HG02763 (cell line): ENCODE data around the gene CERCAM.

ENCODE experiments used
- ATAC-seq: cut with Tn5 transposase; IDR thresholded peaks from one replicate; pipeline ENCODE4 v1.9.1; 2021; ENCODE audit warnings: mild to moderate bottlenecking, moderate library complexity; ENCODE audit not compliant: unreplicated experiment

Gene CERCAM

DNA sequence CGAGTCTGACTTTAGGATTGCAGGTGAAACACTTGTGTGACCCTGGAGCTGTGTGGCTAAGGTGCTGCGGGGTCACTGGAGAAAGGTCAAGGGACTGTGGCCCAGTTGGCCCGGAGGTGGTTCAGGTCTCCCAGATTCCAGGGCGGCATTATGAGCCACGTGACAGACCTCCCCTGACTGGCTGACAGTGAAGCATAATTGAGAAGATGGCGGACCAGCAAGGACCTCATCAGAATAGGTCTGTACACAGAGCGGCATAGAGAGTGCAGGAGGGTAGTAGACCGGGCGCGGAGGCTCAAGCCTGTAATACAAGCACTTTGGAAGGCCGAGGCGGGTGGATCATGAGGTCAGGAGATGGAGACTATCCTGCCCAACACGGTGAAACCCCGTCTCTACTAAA is 34.3 kb downstream of the CERCAM start:
- no peak for ATAC-seq

DNA sequence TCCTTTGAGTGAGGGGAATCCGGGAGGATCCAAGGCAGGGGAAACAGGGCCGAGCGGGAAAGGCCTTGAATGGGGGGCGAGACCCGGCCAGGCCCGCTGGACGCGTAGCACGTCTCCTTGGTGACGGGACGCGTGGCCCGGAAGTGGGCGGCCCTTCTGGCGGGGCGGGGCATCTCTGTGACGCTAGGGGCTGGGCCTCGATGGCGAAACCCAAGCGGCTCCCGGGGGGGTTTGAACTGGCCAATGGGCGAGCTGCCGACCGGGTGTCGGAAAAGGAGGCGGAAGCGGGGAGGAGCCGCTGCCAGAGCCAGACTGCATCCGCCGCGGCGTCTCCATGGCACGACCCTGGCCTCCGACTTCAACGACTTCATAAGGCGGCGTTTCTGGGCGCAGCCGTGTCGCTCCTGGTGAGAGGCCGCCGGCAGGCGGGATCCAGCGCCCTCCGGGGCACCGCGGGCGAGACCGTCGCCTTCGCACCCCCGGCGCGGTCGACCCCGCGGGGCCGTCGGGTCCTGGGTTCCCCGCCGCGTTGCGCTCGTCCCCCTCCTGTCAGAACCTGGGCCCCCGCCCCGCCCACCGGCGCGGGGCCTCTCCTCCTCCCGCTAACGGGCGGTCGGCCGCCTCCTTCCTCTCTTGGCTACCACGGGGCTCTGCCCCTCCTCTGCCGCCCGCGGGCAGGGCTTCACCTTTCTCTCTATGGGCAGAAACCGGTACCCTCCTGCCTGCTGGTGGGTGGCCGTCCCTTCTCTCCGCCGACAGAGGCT is 35.4 kb downstream of the CERCAM start, which contains the start of gene ODF2:
Gene ODF2 (plus strand): TSS at position 158 of the 764 bp plus-strand sequence. CDS start 86 bp downstream, at position 244.
- ATAC-seq, result peak; percentile 91

DNA sequence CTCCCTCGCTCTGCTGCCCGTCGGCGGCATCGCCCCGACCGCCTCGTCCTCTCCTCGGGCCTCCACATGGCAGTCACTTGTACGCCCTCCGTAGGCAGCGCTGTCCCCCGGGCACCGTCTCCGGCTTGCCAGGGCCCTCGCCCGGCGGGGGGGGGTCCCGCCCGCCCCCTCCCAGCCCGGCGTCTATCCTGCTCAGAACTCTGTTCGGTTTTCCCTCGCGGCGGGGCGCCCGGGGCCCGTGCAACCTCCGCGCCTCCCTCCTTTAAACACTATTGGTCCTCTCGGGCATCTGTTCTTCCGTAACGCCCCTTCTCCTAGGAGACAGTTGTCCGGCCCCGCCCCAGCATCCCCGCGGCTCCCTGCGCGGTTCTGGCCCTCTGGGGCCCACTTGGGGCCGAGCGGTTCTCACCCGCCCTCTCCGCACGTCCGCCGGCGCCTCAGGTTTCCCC is 36.0 kb downstream of the CERCAM start:
- peak; percentile 41 for ATAC-seq

DNA sequence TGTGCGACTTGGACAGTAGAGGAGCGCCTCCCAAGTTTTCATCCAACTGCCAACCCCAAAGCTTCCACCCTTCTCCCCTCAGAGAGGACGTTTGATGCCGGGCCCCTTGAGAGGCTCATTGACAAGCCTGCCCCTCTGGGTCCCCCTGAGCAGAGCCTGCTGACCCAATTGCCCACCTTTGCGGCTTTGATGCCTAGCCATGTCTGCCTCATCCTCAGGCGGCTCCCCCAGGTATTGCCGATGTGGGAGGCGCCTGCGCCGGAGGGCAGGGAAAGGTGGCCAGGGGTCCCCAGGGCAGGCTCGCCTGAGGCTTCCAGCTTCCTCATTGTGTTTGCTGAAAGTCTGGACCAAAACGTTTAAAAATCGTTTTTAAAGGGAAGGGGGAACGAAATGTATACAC is 36.5 kb downstream of the CERCAM start:
- no peak for ATAC-seq

DNA sequence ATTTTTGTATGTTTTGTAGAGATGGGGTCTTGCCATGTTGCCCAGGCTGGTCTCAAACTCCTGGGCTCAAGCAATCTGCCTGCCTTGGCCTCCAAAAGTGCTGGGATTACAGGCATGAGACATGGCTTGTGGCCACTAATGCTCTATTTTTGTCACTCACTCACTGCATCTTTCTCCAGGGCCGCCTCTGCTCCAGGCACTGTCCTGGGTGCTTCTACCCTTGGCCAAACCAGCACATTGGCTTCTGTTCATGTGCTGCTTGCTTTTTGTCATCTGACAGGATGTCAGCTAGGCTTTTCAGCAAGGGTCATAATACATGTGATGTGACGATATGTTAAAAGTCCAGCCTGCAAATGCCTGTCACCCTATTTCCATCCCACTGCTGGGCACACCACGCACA is 38.4 kb downstream of the CERCAM start:
- ATAC-seq, result no peak

DNA sequence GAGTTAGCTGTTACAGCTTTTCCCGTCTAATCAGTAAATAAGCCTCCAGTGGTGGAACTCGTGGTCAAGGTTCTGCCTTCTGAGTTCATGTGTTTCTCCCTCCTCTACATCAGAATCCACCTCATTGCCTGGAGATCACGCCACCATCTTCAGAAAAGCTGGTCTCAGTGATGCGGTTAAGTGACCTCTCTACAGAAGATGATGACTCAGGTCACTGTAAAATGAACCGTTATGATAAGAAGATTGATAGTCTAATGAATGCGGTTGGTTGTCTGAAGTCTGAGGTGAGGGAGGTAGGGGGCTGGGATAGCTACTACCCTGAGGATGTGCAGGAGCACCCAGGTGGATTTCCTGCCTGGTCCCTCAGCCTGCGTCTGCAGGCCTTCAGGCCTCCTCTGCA is 48.4 kb downstream of the CERCAM start:
- no peak for ATAC-seq

DNA sequence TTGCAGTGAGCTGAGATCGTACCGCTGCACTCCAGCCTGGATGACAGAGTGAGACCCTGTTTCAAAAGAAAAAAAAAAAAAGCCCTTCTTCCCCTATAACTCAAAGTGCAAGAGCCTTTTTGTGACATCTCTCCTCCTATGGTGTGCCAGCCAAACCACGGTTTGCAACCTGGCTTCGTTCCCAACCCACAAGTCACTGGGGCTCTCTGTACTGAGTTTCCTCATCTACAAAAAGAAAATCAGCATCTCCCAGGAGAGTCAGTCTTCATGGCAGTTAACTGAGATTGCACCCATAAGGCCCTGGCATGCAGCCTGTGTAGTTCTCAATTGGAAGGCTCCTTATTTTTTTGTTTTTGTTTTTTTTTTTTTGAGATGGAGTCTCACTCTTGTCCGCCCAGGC is 49.9 kb downstream of the CERCAM start:
- no peak for ATAC-seq

DNA sequence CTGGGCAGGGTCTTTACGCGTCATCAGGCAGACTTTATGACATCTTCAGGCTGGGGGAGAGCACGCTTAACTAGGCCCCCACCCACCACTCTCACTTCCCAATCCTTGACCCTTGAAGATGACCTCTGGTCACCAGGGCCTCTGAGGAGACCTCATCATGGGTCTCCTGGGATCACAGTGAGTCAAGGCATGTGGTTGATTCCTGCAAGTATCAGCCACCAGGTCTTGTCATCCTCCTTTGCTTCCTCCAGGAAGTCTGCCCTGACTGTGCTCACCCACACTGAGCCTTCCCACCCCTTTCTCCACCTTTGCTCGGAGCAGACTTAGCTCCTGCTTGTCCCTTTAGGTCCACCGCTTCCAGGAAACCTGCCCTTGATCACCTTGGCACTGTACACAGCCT is 52.4 kb downstream of the CERCAM start:
- no peak for ATAC-seq

DNA sequence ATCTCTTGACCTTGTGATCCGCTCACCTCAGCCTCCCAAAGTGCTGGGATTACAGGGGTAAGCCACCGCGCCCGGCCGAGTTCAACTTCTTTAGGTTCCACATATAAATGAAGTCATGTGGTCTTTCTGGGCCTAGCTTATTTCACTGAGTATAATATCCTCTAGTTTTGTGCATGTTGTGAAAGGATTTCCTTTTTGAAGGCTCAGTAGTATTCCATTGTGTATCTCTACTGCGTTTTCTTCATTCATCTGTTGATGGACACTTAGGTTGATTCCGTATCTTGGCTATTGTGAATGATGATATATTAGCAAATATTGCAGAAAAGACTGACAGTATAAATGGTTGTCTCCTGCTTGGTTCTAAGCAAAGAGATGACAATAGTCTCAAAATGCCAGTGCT is 55.2 kb downstream of the CERCAM start:
- no peak for ATAC-seq

DNA sequence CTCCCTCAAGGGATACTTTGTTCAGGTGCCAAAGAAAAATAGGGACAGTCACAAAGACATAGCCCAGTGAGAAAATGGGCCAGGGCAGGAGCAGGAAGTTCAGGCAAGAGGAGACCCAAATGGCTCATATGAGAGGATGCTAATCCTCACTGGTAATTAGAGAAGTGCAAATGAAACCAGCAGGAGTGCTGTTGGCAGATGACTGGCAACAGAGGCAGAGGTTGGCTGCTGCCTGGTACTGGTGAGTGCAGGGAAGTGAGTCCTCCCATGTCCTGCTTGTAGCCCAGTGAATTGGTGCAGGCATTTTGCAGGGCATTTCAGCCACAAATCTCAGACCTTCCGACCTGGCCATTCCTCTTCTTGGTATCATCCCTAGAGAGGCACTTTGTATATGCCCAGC is 58.6 kb downstream of the CERCAM start:
- ATAC-seq, result no peak

DNA sequence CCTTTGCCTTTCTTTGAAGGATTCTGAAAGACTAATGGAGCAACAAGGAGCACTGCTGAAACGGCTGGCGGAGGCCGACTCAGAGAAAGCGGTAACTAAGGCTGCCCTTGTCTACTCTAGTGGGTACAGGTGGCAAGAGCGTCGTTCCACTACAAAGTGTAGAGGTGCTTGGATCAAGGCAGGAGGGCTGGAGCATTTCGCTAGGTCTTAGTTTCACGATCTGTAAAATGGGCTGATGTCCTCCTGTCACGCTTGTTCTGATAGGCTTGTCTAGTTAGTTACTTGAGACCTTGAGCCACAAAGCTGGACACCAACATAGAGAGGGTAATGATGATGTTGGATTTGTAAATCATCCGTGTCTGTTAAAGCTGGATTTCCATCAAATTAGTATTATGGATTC is 60.9 kb downstream of the CERCAM start:
- ATAC-seq, result no peak

DNA sequence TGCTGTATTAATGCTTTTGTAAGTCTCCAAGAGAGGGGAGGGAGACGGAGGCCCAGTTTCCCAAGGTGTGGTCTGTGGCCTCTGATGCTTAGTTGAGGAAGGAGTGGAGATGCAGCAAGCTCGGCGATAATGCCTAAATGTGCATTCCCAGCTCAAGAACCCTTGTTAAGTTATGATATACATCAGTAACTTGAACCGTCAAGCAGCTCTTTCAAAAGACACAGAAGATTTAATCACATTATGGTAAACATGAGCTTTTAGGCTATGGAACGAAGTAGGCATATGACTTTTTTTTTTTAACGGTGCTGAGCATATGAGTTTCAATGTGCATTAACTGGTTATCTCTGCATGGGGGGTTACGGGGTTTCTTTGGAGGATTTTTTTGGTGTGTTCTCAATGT is 61.5 kb downstream of the CERCAM start:
- ATAC-seq, result no peak

DNA sequence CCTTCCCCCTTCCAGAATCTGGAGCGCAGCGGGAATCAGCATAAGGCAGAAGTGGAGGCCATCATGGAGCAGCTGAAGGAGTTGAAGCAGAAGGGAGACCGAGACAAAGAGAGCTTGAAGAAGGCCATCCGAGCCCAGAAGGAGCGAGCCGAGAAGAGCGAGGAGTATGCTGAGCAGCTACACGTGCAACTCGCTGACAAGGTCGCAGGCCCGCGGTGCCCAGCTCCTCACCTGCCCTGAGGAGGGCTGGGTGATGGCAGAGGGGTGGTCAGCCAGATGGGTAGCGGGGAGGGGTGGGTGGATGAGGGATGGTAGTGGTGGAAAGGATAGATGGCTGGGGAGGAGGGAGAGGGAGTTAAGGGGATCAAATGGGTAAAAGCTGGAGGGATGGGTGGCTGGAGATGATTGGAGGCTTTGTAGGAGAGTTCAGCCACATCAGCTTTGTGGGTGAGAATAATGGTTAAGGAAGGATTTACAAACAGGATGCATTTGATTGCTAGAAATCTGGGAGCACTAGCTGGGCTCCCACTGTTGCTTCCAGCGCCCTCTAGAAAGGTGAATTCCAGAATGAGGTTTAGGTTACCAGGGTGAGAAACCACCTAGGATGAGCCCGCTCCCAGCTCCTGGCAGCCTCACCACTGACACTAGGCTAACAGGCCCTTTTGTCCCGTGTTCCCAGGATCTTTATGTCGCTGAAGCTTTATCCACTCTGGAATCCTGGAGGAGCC is 64.2 kb downstream of the CERCAM start:
- ATAC-seq, result no peak

DNA sequence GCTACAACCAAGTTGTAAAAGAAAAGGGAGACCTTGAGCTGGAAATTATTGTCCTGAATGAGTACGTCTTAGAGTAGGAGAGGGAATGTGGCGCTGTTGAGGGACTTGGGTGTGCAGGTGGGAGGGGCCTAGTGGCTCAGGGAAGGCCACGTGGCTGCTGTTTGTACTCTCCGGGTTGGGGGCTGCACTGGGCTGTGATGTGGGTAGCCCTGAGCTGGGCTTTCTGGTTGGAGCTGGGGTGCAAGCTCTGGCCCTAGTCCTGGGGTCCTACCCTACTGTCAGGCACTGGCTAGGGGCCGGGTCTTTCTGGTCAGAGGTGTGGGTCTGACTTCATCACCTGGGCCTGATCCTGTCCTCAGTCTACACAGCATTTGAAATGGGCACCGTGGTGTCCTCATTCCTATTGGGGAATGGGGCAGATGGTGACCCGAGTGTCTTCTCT is 64.8 kb downstream of the CERCAM start:
- ATAC-seq, result no peak

DNA sequence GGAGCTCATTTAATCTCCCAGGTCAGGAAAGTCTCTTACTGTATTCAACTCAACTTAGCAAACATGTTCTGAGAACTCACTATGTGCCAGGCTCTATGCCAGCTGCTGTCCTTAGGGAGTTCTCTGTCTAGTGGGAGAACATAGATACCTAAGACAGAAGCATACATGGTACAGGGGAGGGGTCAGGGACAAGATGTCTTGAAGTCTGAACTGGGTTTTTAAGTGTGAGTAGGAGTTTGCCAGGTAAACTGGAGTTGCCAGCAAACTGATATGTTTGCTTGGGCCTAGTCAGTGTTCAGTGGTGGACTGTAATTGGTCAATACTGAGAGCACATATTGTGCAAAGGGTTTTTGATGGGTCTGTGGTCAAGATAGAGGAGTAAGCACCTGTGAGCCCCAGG is 65.5 kb downstream of the CERCAM start:
- ATAC-seq, result no peak
